Midbrain (tissue), 1 donor: Measurements from ENCODE around the gene CDK15.
"Not testable (repeated sequence)": the region's sequence is repeated elsewhere in the genome, so short reads cannot be mapped to it uniquely, and the experiment has no call there.

Experiments used
- DNase-seq: peaks from one replicate; lab custom pipeline; 2025; lab: John Stamatoyannopoulos, UW

CDK15 gene

GRCh38 chr2:201790291-201790690 lies 16.0 kb upstream of the CDK15 start:
- DNase-seq = no peak

- no peak for DNase-seq
Measured at GRCh38 chr2:201790989-201791388, 15.3 kb upstream of the CDK15 start.

- DNase-seq = no peak
Measured at GRCh38 chr2:201793631-201794030, 12.7 kb upstream of the CDK15 start.

GRCh38 chr2:201794294-201794693 lies 12.0 kb upstream of the CDK15 start:
- DNase-seq = no peak

GRCh38 chr2:201795607-201796477 lies 10.5 kb upstream of the CDK15 start:
- peak; percentile 2 for DNase-seq

GRCh38 chr2:201796478-201796865 lies 9.9 kb upstream of the CDK15 start:
- no peak for DNase-seq

- no peak for DNase-seq
Measured at GRCh38 chr2:201797175-201797840, 9.0 kb upstream of the CDK15 start.

- DNase-seq = no peak
Measured at GRCh38 chr2:201798252-201798913, 8.0 kb upstream of the CDK15 start.

- DNase-seq = not testable (repeated sequence)
Measured at GRCh38 chr2:201798914-201799285, 7.4 kb upstream of the CDK15 start.

GRCh38 chr2:201807452-201807999 lies 1.2 kb downstream of the CDK15 start:
- DNase-seq = no peak

- no peak for DNase-seq
Measured at GRCh38 chr2:201808027-201808426, 1.7 kb downstream of the CDK15 start.

- no peak for DNase-seq
Measured at GRCh38 chr2:201809633-201810032, 3.3 kb downstream of the CDK15 start.

GRCh38 chr2:201810604-201811003 lies 4.3 kb downstream of the CDK15 start:
- DNase-seq = not testable (repeated sequence)

- DNase-seq = no peak
Measured at GRCh38 chr2:201813996-201814760, 7.8 kb downstream of the CDK15 start.

- no peak for DNase-seq
Measured at GRCh38 chr2:201816657-201817575, 10.6 kb downstream of the CDK15 start.

- DNase-seq = no peak
Measured at GRCh38 chr2:201820383-201821007, 14.2 kb downstream of the CDK15 start.

- no peak for DNase-seq
Measured at GRCh38 chr2:201821080-201821479, 14.7 kb downstream of the CDK15 start.

- DNase-seq = no peak
Measured at GRCh38 chr2:201824212-201824611, 17.9 kb downstream of the CDK15 start.

GRCh38 chr2:201827621-201828020 lies 21.3 kb downstream of the CDK15 start:
- DNase-seq = no peak

GRCh38 chr2:201828220-201828619 lies 21.9 kb downstream of the CDK15 start:
- no peak for DNase-seq
